GM21367 (cell line): ENCODE data around the gene COA8.
"Not testable (repeated sequence)": the region's sequence is repeated elsewhere in the genome, so short reads cannot be mapped to it uniquely, and the experiment has no call there.

Source experiments
- ATAC-seq: cut with Tn5 transposase; IDR thresholded peaks from one replicate; pipeline ENCODE4 v1.9.1; 2021; ENCODE audit not compliant: unreplicated experiment

The COA8 gene

GRCh38 chr14:103568952-103569351 is 6.2 kb downstream of the COA8 start:
- ATAC-seq, result no peak

GRCh38 chr14:103569408-103569807 is 6.6 kb downstream of the COA8 start:
- ATAC-seq, result no peak

- no peak for ATAC-seq
These were observed 11.3 kb downstream of the COA8 start for GRCh38 chr14:103574104-103574503.

GRCh38 chr14:103574707-103575285 is 12.0 kb downstream of the COA8 start:
- no peak for ATAC-seq

GRCh38 chr14:103576371-103577024 is 13.7 kb downstream of the COA8 start:
- ATAC-seq, result no peak

- no peak for ATAC-seq
These were observed 15.8 kb downstream of the COA8 start for GRCh38 chr14:103578401-103579075.

GRCh38 chr14:103581206-103581605 is 18.4 kb downstream of the COA8 start:
- no peak for ATAC-seq

GRCh38 chr14:103581954-103582703 is 19.4 kb downstream of the COA8 start:
- ATAC-seq, result no peak

GRCh38 chr14:103584326-103584915 is 21.7 kb downstream of the COA8 start:
- no peak for ATAC-seq

- no peak for ATAC-seq
These were observed 30.8 kb downstream of the COA8 start for GRCh38 chr14:103593577-103593976.

- no peak for ATAC-seq
These were observed 31.5 kb downstream of the COA8 start for GRCh38 chr14:103594265-103594664.

- ATAC-seq, result no peak
These were observed 35.0 kb downstream of the COA8 start for GRCh38 chr14:103597623-103598377.

GRCh38 chr14:103600503-103600902 is 37.7 kb downstream of the COA8 start:
- no peak for ATAC-seq

- ATAC-seq, result no peak
These were observed 41.9 kb downstream of the COA8 start for GRCh38 chr14:103604620-103605019.

- peak; percentile 66 for ATAC-seq
These were observed 44.4 kb downstream of the COA8 start for GRCh38 chr14:103606963-103607668.

GRCh38 chr14:103607822-103608221 is 45.1 kb downstream of the COA8 start:
- no peak for ATAC-seq

- not testable (repeated sequence) for ATAC-seq
These were observed 46.3 kb downstream of the COA8 start for GRCh38 chr14:103609081-103609480.

- ATAC-seq, result no peak
These were observed 48.5 kb downstream of the COA8 start for GRCh38 chr14:103611215-103611614.

GRCh38 chr14:103613517-103613916 is 50.8 kb downstream of the COA8 start:
- no peak for ATAC-seq
